PC-9 (cell line): ENCODE measurements around the gene DYSF. TPM values are rescaled to one million over a fixed set of nuclear protein-coding genes. Genes with fewer than 3 reads are reported as not detected.

Source experiments
- BruUV-seq: library from RNA; stranded (reverse); fragments of 400-500 nt; replicated peaks from 2 replicates; lab custom pipeline; 2021; lab: Mats Ljungman, UMichigan
- CTCF ChIA-PET: fragments of 300-600 bp; sonication (Branson Sonifier 250); formaldehyde crosslinking; loops from one replicate; lab custom pipeline; 2022; ENCODE audit warnings: antibody characterized with exemption; lab: Charles Lee
- POLR2A ChIA-PET: fragments of 300-600 bp; sonication (Branson Sonifier 250); formaldehyde crosslinking; loops from one replicate; lab custom pipeline; 2022; ENCODE audit warnings: antibody characterized with exemption; ENCODE audit not compliant: unreplicated experiment; lab: Charles Lee
- DNase-seq, 2 experiments: peaks; one replicate each; pipeline versions ENCODE4 v3.0.0 to v3.0.0-alpha.2; 2015 to 2022; ENCODE audit warnings: mixed read lengths in 1 of 2
- H2AFZ ChIP-seq: fragments of 200-600 bp; sonication (generic); 2 replicates; pipeline ENCODE4 v1.8.1; 2017; ENCODE audit warnings: antibody characterized with exemption
- H3F3A ChIP-seq: fragments of 200-600 bp; sonication (generic); 2 replicates; pipeline ENCODE4 v1.8.1; 2017; ENCODE audit warnings: antibody characterized with exemption, mild to moderate bottlenecking, low read depth; ENCODE audit not compliant: insufficient read depth
- H3K27ac ChIP-seq: fragments of 200-600 bp; sonication (generic); 2 replicates; pipeline ENCODE4 v1.6.1; 2016; ENCODE audit warnings: mixed run types
- H3K27me3 ChIP-seq: fragments of 200-600 bp; sonication (generic); 2 replicates; pipeline ENCODE4 v1.6.1; 2016; ENCODE audit warnings: low read depth, mixed run types; ENCODE audit not compliant: insufficient read depth
- H3K36me3 ChIP-seq: fragments of 200-600 bp; sonication (generic); 2 replicates; pipeline ENCODE4 v1.6.1; 2016; ENCODE audit warnings: low read depth, mixed run types
- H3K4me1 ChIP-seq: fragments of 200-600 bp; sonication (generic); replicated peaks from 2 replicates; pipeline ENCODE4 v1.6.1; 2016; ENCODE audit warnings: mixed run types; ENCODE audit not compliant: insufficient read depth
- H3K4me2 ChIP-seq: fragments of 200-600 bp; sonication (generic); 2 replicates; pipeline ENCODE4 v1.6.1; 2017; ENCODE audit warnings: mixed run types
- H3K4me3 ChIP-seq: fragments of 200-600 bp; sonication (generic); 2 replicates; pipeline ENCODE4 v1.6.1; 2016; ENCODE audit warnings: mixed run types
- H3K79me2 ChIP-seq: fragments of 200-600 bp; sonication (generic); 2 replicates; pipeline ENCODE4 v1.6.1; 2017; ENCODE audit warnings: low read depth, mixed run types
- H3K9me2 ChIP-seq: fragments of 200-600 bp; sonication (generic); 2 replicates; pipeline ENCODE4 v1.8.1; 2017; ENCODE audit warnings: mild to moderate bottlenecking; ENCODE audit not compliant: insufficient read depth
- H3K9me3 ChIP-seq: fragments of 200-600 bp; sonication (generic); 2 replicates; pipeline ENCODE4 v1.8.1; 2016; ENCODE audit warnings: low read depth; ENCODE audit not compliant: insufficient read depth
- H4K20me1 ChIP-seq: fragments of 200-600 bp; sonication (generic); 2 replicates; pipeline ENCODE4 v1.8.1; 2017; ENCODE audit not compliant: insufficient read depth
- CTCF ChIP-seq: fragments of 200-600 bp; sonication (generic); conservative IDR thresholded peaks from 2 replicates; pipeline ENCODE4 v1.6.1; 2017; ENCODE audit warnings: mixed run types, antibody characterized with exemption, mild to moderate bottlenecking, moderate library complexity
- EZH2 ChIP-seq: fragments of 200-600 bp; sonication (generic); IDR thresholded peaks from 2 replicates; pipeline ENCODE4 v1.8.0; 2017; ENCODE audit warnings: antibody characterized with exemption, low read depth
- intact Hi-C: fragments of 100-400 bp; cut with micrococcal nuclease; formaldehyde crosslinking; loops from one replicate; pipeline ENCODE4 v1.10.0; 2022; ENCODE audit not compliant: unreplicated experiment
- total RNA-seq: library from RNA; stranded (reverse); gene quantifications from 2 replicates; pipeline ENCODE4 v1.2.3, GENCODE V29; 2021

The DYSF gene
- total RNA-seq, 1 experiment from 2014 or later = 12.2 TPM

GRCh38 chr2:71552861-71553301 lies 99.5 kb downstream of the DYSF start:
- Histone ChIP-seq H4K20me1 (no peaks in the 10 kb centered on the region), H3K4me2 (no peak overlapping the region), H3K27ac (no peak overlapping the region), H3K9me3 (no peaks in the 10 kb centered on the region), H3K27me3 (no peaks in the 10 kb centered on the region), H3K4me3 (no peak overlapping the region), H3K9me2 (no peaks in the 10 kb centered on the region), H3K79me2 (no peaks in the 10 kb centered on the region), H2AFZ (no peak overlapping the region), H3K36me3 (no peaks in the 10 kb centered on the region), H3K4me1 (no peaks in the 10 kb centered on the region), H3F3A (no peaks in the 10 kb centered on the region)
- intact Hi-C loops = no loop called here
- no TSS peak for BruUV-seq
- CTCF ChIA-PET = no interaction called here
- TF ChIP-seq CTCF (no peak), EZH2 (no peak)
- POLR2A ChIA-PET = no interaction called here
- DNase-seq = no peak

GRCh38 chr2:71554028-71554705 lies 100.8 kb downstream of the DYSF start:
- no peaks in the 10 kb centered on the region for H3K9me2 ChIP-seq
- no peaks in the 10 kb centered on the region for H3K27me3 ChIP-seq
- no peaks in the 10 kb centered on the region for H3F3A ChIP-seq
- H3K79me2 ChIP-seq = no peaks in the 10 kb centered on the region
- no peak overlapping the region for H3K4me2 ChIP-seq
- CTCF ChIA-PET = interaction anchor here (0.6 kb wide), 1 partner anchor 327 kb away, joined by 3 read pairs; no protein-coding TSS in a partner anchor
- H4K20me1 ChIP-seq = no peaks in the 10 kb centered on the region
- TF ChIP-seq EZH2 (no peak), CTCF (no peak)
- H3K4me1 ChIP-seq = no peaks in the 10 kb centered on the region
- H3K36me3 ChIP-seq = no peaks in the 10 kb centered on the region
- POLR2A ChIA-PET = no interaction called here
- H3K9me3 ChIP-seq = no peaks in the 10 kb centered on the region
- H3K27ac ChIP-seq = no peak overlapping the region
- H2AFZ ChIP-seq = no peak overlapping the region
- no TSS peak for BruUV-seq
- no peak overlapping the region for H3K4me3 ChIP-seq
- DNase-seq = no peak
- intact Hi-C loops = no loop called here

- intact Hi-C loops = no loop called here
- no peaks in the 10 kb centered on the region for H3K9me2 ChIP-seq
- H3K4me2 ChIP-seq = no peak overlapping the region
- ChIA-PET CTCF (no interaction called here), POLR2A (no interaction called here)
- H3K79me2 ChIP-seq = no peaks in the 10 kb centered on the region
- H3F3A ChIP-seq = no peaks in the 10 kb centered on the region
- no peak overlapping the region for H3K27ac ChIP-seq
- H4K20me1 ChIP-seq = no peaks in the 10 kb centered on the region
- H3K36me3 ChIP-seq = no peaks in the 10 kb centered on the region
- H3K9me3 ChIP-seq = no peaks in the 10 kb centered on the region
- H3K4me1 ChIP-seq = no peaks in the 10 kb centered on the region
- no peak overlapping the region for H2AFZ ChIP-seq
- no peaks in the 10 kb centered on the region for H3K27me3 ChIP-seq
- BruUV-seq = no TSS peak
- TF ChIP-seq CTCF (no peak), EZH2 (no peak)
- H3K4me3 ChIP-seq = no peak overlapping the region
- DNase-seq = no peak
Measured at GRCh38 chr2:71554706-71555056, 101.3 kb downstream of the DYSF start.
